ENCODE results near the gene VARS1.
"Not testable (repeated sequence)": the region's sequence is repeated elsewhere in the genome, so short reads cannot be mapped to it uniquely, and the experiment has no call there.

VARS1 gene

GRCh38 chr6:31813465-31813849, 17.9 kb upstream of the VARS1 start:
- no peak overlapping the region for H3K4me3 ChIP-seq (ENCODE audit: control insufficient read depth, low read depth, low read length)
- no peak for TF ChIP-seq CTCF (IDR thresholded peaks at IDR 0.05; ENCODE audit: control insufficient read depth, insufficient read depth, low read depth, low read length, missing control alignments)
- no peak for DNase-seq (ENCODE audit: low read depth)

GRCh38 chr6:31811645-31812044, 16.1 kb upstream of the VARS1 start:
- no peak for DNase-seq (ENCODE audit: low read depth)
- H3K4me3 ChIP-seq (ENCODE audit: control insufficient read depth, low read depth, low read length), result no peak overlapping the region

GRCh38 chr6:31808599-31808998, 13.0 kb upstream of the VARS1 start:
- not testable (repeated sequence) for H3K4me3 ChIP-seq (ENCODE audit: control insufficient read depth, low read depth, low read length)

More at GRCh38 chr6:31811645-31812044, 16.1 kb upstream of the VARS1 start:
- no peak for TF ChIP-seq CTCF (IDR thresholded peaks at IDR 0.05; ENCODE audit: control insufficient read depth, insufficient read depth, low read depth, low read length, missing control alignments)

GRCh38 chr6:31806470-31807272, 11.1 kb upstream of the VARS1 start, which contains the start of gene LSM2:
Gene LSM2, minus strand, starts transcription at chr6:31806966. Its CDS starts 209 bp downstream, at chr6:31806757.
- TF ChIP-seq CTCF (IDR thresholded peaks at IDR 0.05; ENCODE audit: control insufficient read depth, insufficient read depth, low read depth, low read length, missing control alignments), result no peak
- H3K4me3 ChIP-seq (ENCODE audit: control insufficient read depth, low read depth, low read length), result peak within 1 kb of the TSS; percentile 73
- DNase-seq (ENCODE audit: low read depth), result peak; percentile 90

More at GRCh38 chr6:31808599-31808998, 13.0 kb upstream of the VARS1 start:
- DNase-seq (ENCODE audit: low read depth), result not testable (repeated sequence)

GRCh38 chr6:31805939-31806469, 10.5 kb upstream of the VARS1 start:
- peak overlapping the region; percentile 73 for H3K4me3 ChIP-seq (ENCODE audit: control insufficient read depth, low read depth, low read length)
- DNase-seq (ENCODE audit: low read depth), result no peak
- no peak for TF ChIP-seq CTCF (IDR thresholded peaks at IDR 0.05; ENCODE audit: control insufficient read depth, insufficient read depth, low read depth, low read length, missing control alignments)

GRCh38 chr6:31801031-31801927, 5.7 kb upstream of the VARS1 start:
- not testable (repeated sequence) for DNase-seq (ENCODE audit: low read depth); H3K4me3 ChIP-seq (ENCODE audit: control insufficient read depth, low read depth, low read length)

GRCh38 chr6:31799781-31800180, 4.2 kb upstream of the VARS1 start:
- TF ChIP-seq CTCF (IDR thresholded peaks at IDR 0.05; ENCODE audit: control insufficient read depth, insufficient read depth, low read depth, low read length, missing control alignments), result no peak
- no peak for DNase-seq (ENCODE audit: low read depth)
- no peak overlapping the region for H3K4me3 ChIP-seq (ENCODE audit: control insufficient read depth, low read depth, low read length)

Measured in AG09309 (cell line).